H9 (cell line): ENCODE measurements around the gene BBS1. TPM values are rescaled to one million over a fixed set of nuclear protein-coding genes. Genes with fewer than 3 reads are reported as not detected.
A peak's percentile ranks its signal among the peaks of the same experiment; 100 is the strongest.

Experiments
- DNase-seq: peaks from one replicate; pipeline ENCODE4 v3.0.0-alpha.2; 2017
- H2AFZ ChIP-seq: one replicate; pipeline ENCODE4 v1.6.1; 2013; ENCODE audit warnings: mild to moderate bottlenecking, low read length, control low read depth, moderate library complexity
- H2AK5ac ChIP-seq: 2 replicates; pipeline ENCODE4 v1.6.1; 2013; ENCODE audit warnings: low read length, control low read depth, mixed read lengths; ENCODE audit not compliant: insufficient read length
- H2BK120ac ChIP-seq: one replicate; pipeline ENCODE4 v1.6.1; 2013; ENCODE audit warnings: low read depth, mild to moderate bottlenecking, low read length, control low read depth, inconsistent platforms; ENCODE audit not compliant: poor library complexity, severe bottlenecking
- H2BK12ac ChIP-seq: 2 replicates; pipeline ENCODE4 v1.6.1; 2013; ENCODE audit warnings: low read length, control low read depth, mixed read lengths, low read depth; ENCODE audit not compliant: insufficient read length
- H2BK15ac ChIP-seq: 2 replicates; pipeline ENCODE4 v1.6.1; 2013; ENCODE audit warnings: low read depth, low read length, control low read depth
- H2BK20ac ChIP-seq: one replicate; pipeline ENCODE4 v1.6.1; 2013; ENCODE audit warnings: low read depth, mild to moderate bottlenecking, low read length, control low read depth, inconsistent platforms; ENCODE audit not compliant: poor library complexity, severe bottlenecking
- H2BK5ac ChIP-seq: 2 replicates; pipeline ENCODE4 v1.6.1; 2013; ENCODE audit warnings: low read length, control low read depth, mixed read lengths; ENCODE audit not compliant: insufficient read length
- H3K14ac ChIP-seq: 2 replicates; pipeline ENCODE4 v1.6.1; 2013; ENCODE audit warnings: low read length, control low read depth; ENCODE audit not compliant: insufficient read depth
- H3K18ac ChIP-seq: 2 replicates; pipeline ENCODE4 v1.6.1; 2013; ENCODE audit warnings: low read depth, mild to moderate bottlenecking, mixed read lengths, low read length, control low read depth; ENCODE audit not compliant: insufficient read length
- H3K23ac ChIP-seq: 2 replicates; pipeline ENCODE4 v1.6.1; 2013; ENCODE audit warnings: low read length, control low read depth, mixed read lengths, low read depth; ENCODE audit not compliant: insufficient read length
- H3K23me2 ChIP-seq: 2 replicates; pipeline ENCODE4 v1.6.1; 2013; ENCODE audit warnings: low read depth, mild to moderate bottlenecking, mixed read lengths, low read length, control low read depth; ENCODE audit not compliant: insufficient read length, poor library complexity, severe bottlenecking
- H3K27ac ChIP-seq: 2 replicates; pipeline ENCODE4 v1.5.1; 2013; ENCODE audit warnings: low read length, control low read depth, mixed read lengths, low read depth; ENCODE audit not compliant: insufficient read length
- H3K27me3 ChIP-seq: 2 replicates; pipeline ENCODE4 v1.6.1; 2013; ENCODE audit warnings: low read length, control low read depth, inconsistent platforms; ENCODE audit not compliant: insufficient read depth
- H3K4ac ChIP-seq: 2 replicates; pipeline ENCODE4 v1.6.1; 2013; ENCODE audit warnings: low read depth, mild to moderate bottlenecking, control low read depth, inconsistent platforms, low read length, moderate library complexity
- H3K4me1 ChIP-seq: 2 replicates; pipeline ENCODE4 v1.6.1; 2013; ENCODE audit warnings: low read length, control low read depth, inconsistent platforms; ENCODE audit not compliant: insufficient read depth
- H3K4me2 ChIP-seq: 2 replicates; pipeline ENCODE4 v1.6.1; 2013; ENCODE audit warnings: low read length, control low read depth, mixed read lengths; ENCODE audit not compliant: insufficient read length, insufficient read depth
- H3K56ac ChIP-seq: 2 replicates; pipeline ENCODE4 v1.6.1; 2013; ENCODE audit warnings: low read depth, mild to moderate bottlenecking, mixed read lengths, low read length, control low read depth; ENCODE audit not compliant: insufficient read length
- H3K79me1 ChIP-seq: 2 replicates; pipeline ENCODE4 v1.6.1; 2013; ENCODE audit warnings: low read depth, mild to moderate bottlenecking, moderate library complexity, low read length, control low read depth, inconsistent platforms; ENCODE audit not compliant: insufficient read depth, poor library complexity, severe bottlenecking
- H3K79me2 ChIP-seq: 2 replicates; pipeline ENCODE4 v1.6.1; 2013; ENCODE audit warnings: low read length, control low read depth, inconsistent platforms; ENCODE audit not compliant: insufficient read depth
- H3K9ac ChIP-seq: 2 replicates; pipeline ENCODE4 v1.6.1; 2013; ENCODE audit warnings: low read length, control low read depth, mixed read lengths; ENCODE audit not compliant: insufficient read length; ENCODE audit errors: extremely low read depth
- H3K9me3 ChIP-seq: one replicate; pipeline ENCODE4 v1.6.1; 2013; ENCODE audit warnings: low read depth, low read length, inconsistent platforms; ENCODE audit not compliant: control insufficient read depth
- H3T11ph ChIP-seq: one replicate; pipeline ENCODE4 v1.6.1; 2013; ENCODE audit warnings: mild to moderate bottlenecking, low read length, control low read depth, inconsistent platforms
- H4K20me1 ChIP-seq: one replicate; pipeline ENCODE4 v1.6.1; 2013; ENCODE audit not compliant: control insufficient read depth, insufficient read length, insufficient read depth
- H4K5ac ChIP-seq: 2 replicates; pipeline ENCODE4 v1.6.1; 2013; ENCODE audit warnings: low read depth, mild to moderate bottlenecking, mixed read lengths, low read length, control low read depth; ENCODE audit not compliant: insufficient read length
- H4K8ac ChIP-seq: replicated peaks from 2 replicates; pipeline ENCODE4 v1.6.1; 2013; ENCODE audit warnings: low read length, control low read depth, mixed read lengths, low read depth; ENCODE audit not compliant: insufficient read length
- H4K91ac ChIP-seq: 2 replicates; pipeline ENCODE4 v1.6.1; 2013; ENCODE audit warnings: low read depth, mild to moderate bottlenecking, moderate library complexity, mixed read lengths, low read length, control low read depth; ENCODE audit not compliant: insufficient read length
- H3K27ac Mint-ChIP-seq, 3 experiments: 2 replicates in 2 of 3; 3 replicates in 1 of 3; pipeline ENCODE4 v1.8.0; 2020 to 2021; ENCODE audit warnings: mixed read lengths in 3 of 3, mild to moderate bottlenecking in 1 of 3, moderate library complexity in 1 of 3
- H3K27me3 Mint-ChIP-seq: 2 replicates; pipeline ENCODE4 v1.8.0; 2021; ENCODE audit warnings: low read depth, mild to moderate bottlenecking, moderate library complexity, mixed read lengths
- H3K36me3 Mint-ChIP-seq, 3 experiments: 2 replicates in 2 of 3; 3 replicates in 1 of 3; pipeline ENCODE4 v1.8.0; 2020 to 2021; ENCODE audit warnings: low read depth in 3 of 3, mixed read lengths in 3 of 3; ENCODE audit not compliant: insufficient read depth in 1 of 3
- H3K4me1 Mint-ChIP-seq, 2 experiments: 2 replicates each; pipeline ENCODE4 v1.8.0; 2020; ENCODE audit warnings: mixed read lengths in 2 of 2
- H3K4me3 Mint-ChIP-seq, 2 experiments: 2 replicates in 1 of 2; 3 replicates in 1 of 2; pipeline ENCODE4 v1.8.0; 2020 to 2021; ENCODE audit warnings: mild to moderate bottlenecking in 2 of 2, mixed read lengths in 2 of 2, moderate library complexity in 1 of 2
- H3K9me3 Mint-ChIP-seq, 2 experiments: 2 replicates in 1 of 2; 3 replicates in 1 of 2; pipeline ENCODE4 v1.8.0; 2020; ENCODE audit warnings: mild to moderate bottlenecking in 2 of 2, mixed read lengths in 2 of 2, moderate library complexity in 1 of 2
- WGBS: extraction: QIAGEN DNeasy Blood & Tissue Kit; methylation state at CpG from one replicate; pipeline ENCODE4 v1.1.7; 2013; ENCODE audit warnings: missing lambda C conversion rate, low lambda C conversion rate, mixed read lengths; ENCODE audit not compliant: insufficient read length; ENCODE audit errors: extremely low coverage; 5-methylcytosine and 5-hydroxymethylcytosine counted together
- total RNA-seq: library from RNA; stranded (reverse); gene quantifications from 2 replicates; pipeline ENCODE4 v1.2.1, GENCODE V29; 2021
- TF ChIP-seq, protein P1 (sequence below): fragments of 200-600 bp; sonication (generic); conservative IDR thresholded peaks from 3 replicates; pipeline ENCODE4 v1.8.0; 2021; ENCODE audit warnings: antibody characterized with exemption, mild to moderate bottlenecking

BBS1 gene
- total RNA-seq, 1 experiment from 2014 or later, result 27.2 TPM

DNA sequence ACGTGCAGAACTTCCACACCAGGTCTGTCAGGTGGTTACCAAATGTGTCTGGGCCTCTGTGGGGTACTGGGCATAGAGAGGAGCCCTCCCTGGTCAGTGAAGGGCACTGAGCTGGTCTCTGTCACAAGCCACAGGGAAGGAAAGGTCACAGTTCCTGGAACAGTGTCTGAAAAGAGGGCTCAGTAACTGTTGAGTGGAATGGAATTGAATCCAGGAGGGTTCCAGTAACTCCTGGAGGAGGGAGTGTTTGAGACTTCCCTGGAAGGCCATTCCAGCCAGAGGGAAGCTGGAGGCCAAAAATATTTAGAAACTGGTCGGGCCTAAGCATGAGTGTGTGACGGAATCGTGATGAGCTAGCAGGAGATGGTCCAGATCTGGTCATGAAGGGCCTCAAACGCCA, 44.2 kb downstream of the BBS1 start:
- no peak overlapping the region for H3K56ac ChIP-seq
- no peak overlapping the region for H3K23ac ChIP-seq
- no peak overlapping the region for H2AFZ ChIP-seq
- H3T11ph ChIP-seq, result no peak overlapping the region
- no peak overlapping the region for H2BK12ac ChIP-seq
- H2AK5ac ChIP-seq, result no peak overlapping the region
- no peak overlapping the region for H3K9ac ChIP-seq
- peaks cover 2% of the 10 kb centered on the region for H3K23me2 ChIP-seq
- H3K79me1 ChIP-seq, result no peaks in the 10 kb centered on the region
- no peaks in the 10 kb centered on the region for H4K20me1 ChIP-seq
- no peak overlapping the region for H4K8ac ChIP-seq
- H3K4ac ChIP-seq, result no peak overlapping the region
- no peak overlapping the region for H2BK15ac ChIP-seq
- H3K27me3 ChIP-seq, result no peaks in the 10 kb centered on the region
- TF ChIP-seq, protein P1, sequence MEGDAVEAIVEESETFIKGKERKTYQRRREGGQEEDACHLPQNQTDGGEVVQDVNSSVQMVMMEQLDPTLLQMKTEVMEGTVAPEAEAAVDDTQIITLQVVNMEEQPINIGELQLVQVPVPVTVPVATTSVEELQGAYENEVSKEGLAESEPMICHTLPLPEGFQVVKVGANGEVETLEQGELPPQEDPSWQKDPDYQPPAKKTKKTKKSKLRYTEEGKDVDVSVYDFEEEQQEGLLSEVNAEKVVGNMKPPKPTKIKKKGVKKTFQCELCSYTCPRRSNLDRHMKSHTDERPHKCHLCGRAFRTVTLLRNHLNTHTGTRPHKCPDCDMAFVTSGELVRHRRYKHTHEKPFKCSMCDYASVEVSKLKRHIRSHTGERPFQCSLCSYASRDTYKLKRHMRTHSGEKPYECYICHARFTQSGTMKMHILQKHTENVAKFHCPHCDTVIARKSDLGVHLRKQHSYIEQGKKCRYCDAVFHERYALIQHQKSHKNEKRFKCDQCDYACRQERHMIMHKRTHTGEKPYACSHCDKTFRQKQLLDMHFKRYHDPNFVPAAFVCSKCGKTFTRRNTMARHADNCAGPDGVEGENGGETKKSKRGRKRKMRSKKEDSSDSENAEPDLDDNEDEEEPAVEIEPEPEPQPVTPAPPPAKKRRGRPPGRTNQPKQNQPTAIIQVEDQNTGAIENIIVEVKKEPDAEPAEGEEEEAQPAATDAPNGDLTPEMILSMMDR, result no peak
- H2BK5ac ChIP-seq, result no peak overlapping the region
- H3K14ac ChIP-seq, result no peak overlapping the region
- no peak overlapping the region for H4K91ac ChIP-seq
- DNase-seq, result no peak
- no peak overlapping the region for H3K27ac ChIP-seq
- Mint-ChIP-seq H3K27me3 (no peaks in the 10 kb centered on the region), H3K27ac (peak overlapping the region in 2 of 3 experiments; percentile 58 to 68; a peak in 3 of 7 replicates), H3K4me3 (no peak overlapping the region), H3K9me3 (no peaks in the 10 kb centered on the region; a peak in 1 of 5 replicates), H3K36me3 (peaks cover 15 to 70% (median 62%) of the 10 kb centered on the region in 3 experiments; a peak in 6 of 7 replicates), H3K4me1 (peaks cover 0 to 6% of the 10 kb centered on the region in 2 experiments; a peak in 1 of 4 replicates)
- no peak overlapping the region for H3K4me2 ChIP-seq
- H3K4me1 ChIP-seq, result no peaks in the 10 kb centered on the region
- no peak overlapping the region for H2BK20ac ChIP-seq
- H3K18ac ChIP-seq, result no peak overlapping the region
- no peak overlapping the region for H2BK120ac ChIP-seq
- WGBS, result no CpG with 5 or more reads among the region's 5 CpGs
- H3K9me3 ChIP-seq, result no peaks in the 10 kb centered on the region
- H4K5ac ChIP-seq, result no peak overlapping the region
- H3K79me2 ChIP-seq, result no peaks in the 10 kb centered on the region
